Endothelial cell of umbilical vein (primary cell): ENCODE results near the gene FNDC3A. TPM values are rescaled to one million over a fixed set of nuclear protein-coding genes. Genes with fewer than 3 reads are reported as not detected.

Experiments
- BruUV-seq: library from RNA; stranded (reverse); fragments of 400-500 nt; replicated peaks from 2 replicates; lab custom pipeline; 2021; lab: Mats Ljungman, UMichigan
- CTCF ChIA-PET: fragments of 300-600, 350-600 bp; sonication (Branson Sonifier 250); formaldehyde crosslinking; loops from one replicate; lab custom pipeline; 2021; ENCODE audit warnings: antibody characterized with exemption, inconsistent platforms; lab: Charles Lee
- POLR2A ChIA-PET: fragments of 300-600, 350-600 bp; sonication (Branson Sonifier 250); formaldehyde crosslinking; loops from one replicate; lab custom pipeline; 2021; ENCODE audit warnings: antibody characterized with exemption, inconsistent platforms; lab: Charles Lee
- DNase-seq: peaks from one replicate; pipeline ENCODE4 v3.0.0-alpha.2; 2011; ENCODE audit warnings: low read depth, low spot score
- FAIRE-seq: peaks from 2 replicates; lab custom pipeline; 2011; peaks lifted over from hg19 to GRCh38; lab: Jason Lieb, UNC
- H2AFZ ChIP-seq: 2 replicates; pipeline ENCODE4 v1.6.0; 2012; ENCODE audit warnings: low read depth, low read length, control low read depth, inconsistent platforms
- H3K27ac ChIP-seq: 2 replicates; pipeline ENCODE4 v1.5.1; 2011; ENCODE audit warnings: low read depth, mild to moderate bottlenecking, control low read depth, low read length, moderate library complexity; ENCODE audit not compliant: insufficient read depth
- H3K27me3 ChIP-seq, 2 experiments: 2 replicates each; pipeline versions ENCODE4 v1.6.0 to v1.6.1; 2011; ENCODE audit warnings: low read length in 2 of 2, mixed read lengths in 1 of 2; ENCODE audit not compliant: control insufficient read depth in 2 of 2, insufficient read depth in 2 of 2
- H3K36me3 ChIP-seq, 2 experiments: 2 replicates in 1 of 2; 3 replicates in 1 of 2; pipeline ENCODE4 v1.5.1; 2011; ENCODE audit warnings: low read length in 2 of 2, mild to moderate bottlenecking in 1 of 2, moderate library complexity in 1 of 2; ENCODE audit not compliant: control insufficient read depth in 2 of 2, insufficient read depth in 2 of 2; ENCODE audit errors: extremely low read depth in 1 of 2
- H3K4me1 ChIP-seq: 3 replicates; pipeline ENCODE4 v1.5.1; 2011; ENCODE audit warnings: mild to moderate bottlenecking, low read length; ENCODE audit not compliant: control insufficient read depth, insufficient read depth; ENCODE audit errors: extremely low read depth
- H3K4me2 ChIP-seq: 2 replicates; pipeline ENCODE4 v1.6.1; 2011; ENCODE audit warnings: low read length, control low read depth, mixed read lengths; ENCODE audit not compliant: insufficient read depth
- H3K4me3 ChIP-seq, 3 experiments: fragments of 200-600 bp in 1 of 3; sonication (generic), shearing (Covaris generic) in 1 of 3; replicated peaks in 1 of 3; 2 replicates each; pipeline ENCODE4 v1.5.1; 2011 to 2016; ENCODE audit warnings: control low read depth in 3 of 3, low read length in 3 of 3, mild to moderate bottlenecking in 2 of 3, inconsistent platforms in 1 of 3, low read depth in 1 of 3, moderate library complexity in 1 of 3; ENCODE audit not compliant: insufficient read depth in 1 of 3
- H3K79me2 ChIP-seq: 2 replicates; pipeline ENCODE4 v1.6.0; 2012; ENCODE audit warnings: low read length, inconsistent platforms; ENCODE audit not compliant: control insufficient read depth, insufficient read depth
- H3K9ac ChIP-seq: replicated peaks from 2 replicates; pipeline ENCODE3; 2011; ENCODE audit warnings: low read length, control low read depth; ENCODE audit not compliant: insufficient read depth; ENCODE audit errors: extremely low read depth
- H3K9me1 ChIP-seq: replicated peaks from 3 replicates; pipeline ENCODE4 v1.6.0; 2011; ENCODE audit warnings: mild to moderate bottlenecking, low read length; ENCODE audit not compliant: control insufficient read depth, insufficient read depth; ENCODE audit errors: extremely low read depth
- H3K9me3 ChIP-seq: replicated peaks from 2 replicates; pipeline ENCODE4 v1.5.1; 2012; ENCODE audit warnings: low read length, inconsistent platforms; ENCODE audit not compliant: control insufficient read depth, insufficient read depth
- H4K20me1 ChIP-seq: replicated peaks from 2 replicates; pipeline ENCODE3; 2011; ENCODE audit warnings: mild to moderate bottlenecking, low read length; ENCODE audit not compliant: control insufficient read depth, insufficient read depth; ENCODE audit errors: extremely low read depth
- EZH2 ChIP-seq: IDR thresholded peaks from 2 replicates; pipeline ENCODE4 v1.6.1; 2012; ENCODE audit warnings: borderline replicate concordance, low read depth, mild to moderate bottlenecking, moderate library complexity, low read length, inconsistent platforms; ENCODE audit not compliant: severe bottlenecking
- FOS ChIP-seq: IDR thresholded peaks from 2 replicates; pipeline ENCODE4 v1.6.1; 2011; ENCODE audit warnings: mild to moderate bottlenecking, low read length, moderate library complexity, borderline replicate concordance; ENCODE audit not compliant: insufficient read depth
- GATA2 ChIP-seq: IDR thresholded peaks from 2 replicates; pipeline ENCODE4 v1.7.0; 2011; ENCODE audit warnings: low read depth, mild to moderate bottlenecking, moderate library complexity, mixed read lengths, low read length; ENCODE audit not compliant: insufficient read length, insufficient read depth
- JUN ChIP-seq: IDR thresholded peaks from 2 replicates; pipeline ENCODE4 v1.6.1; 2011; ENCODE audit warnings: borderline replicate concordance, low read depth; ENCODE audit not compliant: insufficient read length, insufficient read depth
- MAX ChIP-seq: IDR thresholded peaks from 2 replicates; pipeline ENCODE4 v1.6.1; 2011; ENCODE audit not compliant: insufficient read depth, insufficient read length
- MYC ChIP-seq: IDR thresholded peaks from one replicate; pipeline ENCODE4 v1.6.1; 2011; ENCODE audit warnings: mild to moderate bottlenecking, low read depth, low read length
- POLR2A ChIP-seq: IDR thresholded peaks from 2 replicates; pipeline ENCODE4 v1.6.1; 2012; ENCODE audit warnings: low read depth, mild to moderate bottlenecking, control low read depth, low read length
- POLR2AphosphoS5 ChIP-seq: IDR thresholded peaks from 2 replicates; pipeline ENCODE4 v1.6.1; 2012; ENCODE audit warnings: low read depth, mild to moderate bottlenecking, control low read depth, low read length, moderate library complexity; ENCODE audit not compliant: insufficient read depth
- dilution Hi-C: fragments of 300-500 bp; cut with MboI; formaldehyde crosslinking; loops from one replicate; pipeline ENCODE4 v1.15.0; 2019; ENCODE audit warnings: low sequenced_read_pairs; ENCODE audit not compliant: extremely low pct_ligation_motif_present
- intact Hi-C: fragments of 100-400 bp; cut with micrococcal nuclease; formaldehyde crosslinking; loops from one replicate; pipeline ENCODE4 v1.10.0; 2022
- polyA plus RNA-seq, 4 experiments: library from polyadenylated mRNA; depleted of rRNA in 3 of 4; stranded (reverse) in 3 of 4; unstranded in 1 of 4; fragments of >200 nt; gene quantifications; 2 replicates each; pipeline versions ENCODE4 v1.2.1 to v1.2.3, GENCODE V29; 2011 to 2012; ENCODE audit warnings: missing spikeins in 1 of 4
- total RNA-seq: library from RNA; stranded (reverse); gene quantifications from 2 replicates; pipeline ENCODE4 v1.2.3, GENCODE V29; 2021
- TF ChIP-seq, protein P1 (sequence below), 2 donors: IDR thresholded peaks; 1 replicate in 1 of 2; 2 replicates in 1 of 2; pipeline ENCODE4 v1.5.1; 2011; ENCODE audit warnings: low read length in 2 of 2, mild to moderate bottlenecking in 2 of 2, moderate library complexity in 2 of 2, control low read depth in 1 of 2, inconsistent platforms in 1 of 2, low read depth in 1 of 2; ENCODE audit not compliant: insufficient read depth in 1 of 2; ENCODE audit errors: extremely low read depth in 1 of 2

FNDC3A gene
- total and polyA plus RNA-seq, 2 donors (not counting 3 experiments of a cell fraction or from before 2014, with no cell fraction given): 26.3 to 50.8 TPM

DNA sequence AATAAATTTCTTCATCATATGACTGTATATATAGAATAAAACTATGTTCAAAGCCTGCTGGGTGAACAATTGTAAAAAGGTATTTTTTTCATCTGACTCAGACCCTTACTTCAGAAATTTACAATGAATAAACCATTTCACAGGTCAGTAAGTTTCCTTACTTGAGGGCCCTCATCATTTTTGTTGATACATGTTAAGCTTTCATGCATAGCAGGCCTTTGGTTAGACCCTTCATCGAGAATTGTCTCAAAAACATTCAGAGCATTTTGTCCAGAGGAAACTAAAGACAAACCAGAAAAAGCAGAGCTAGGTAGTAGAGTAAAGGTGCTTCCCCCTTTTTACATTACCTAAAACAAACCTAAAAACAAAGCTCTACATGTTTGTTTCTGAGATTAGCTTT, 46.2 kb downstream of the FNDC3A start:
- POLR2A ChIA-PET: no interaction called here
- intact Hi-C loops: no loop called here
- Histone ChIP-seq H3K9me1 (no peaks in the 10 kb centered on the region), H3K27ac (no peak overlapping the region), H4K20me1 (no peaks in the 10 kb centered on the region), H3K9me3 (no peaks in the 10 kb centered on the region), H3K4me1 (no peaks in the 10 kb centered on the region), H2AFZ (no peak overlapping the region), H3K27me3 (no peaks in the 10 kb centered on the region), H3K79me2 (no peaks in the 10 kb centered on the region), H3K4me2 (no peak overlapping the region), H3K4me3 (no peak overlapping the region), H3K36me3 (no peaks in the 10 kb centered on the region), H3K9ac (no peak overlapping the region)
- no peak for FAIRE-seq
- no TSS peak for BruUV-seq
- dilution Hi-C loops: no loop called here
- DNase-seq: no peak
- no peak for TF ChIP-seq MYC
- TF ChIP-seq FOS: no peak
- no peak for TF ChIP-seq JUN
- TF ChIP-seq EZH2: no peak
- no peak for TF ChIP-seq MAX
- no peak for TF ChIP-seq GATA2
- TF ChIP-seq, protein P1, sequence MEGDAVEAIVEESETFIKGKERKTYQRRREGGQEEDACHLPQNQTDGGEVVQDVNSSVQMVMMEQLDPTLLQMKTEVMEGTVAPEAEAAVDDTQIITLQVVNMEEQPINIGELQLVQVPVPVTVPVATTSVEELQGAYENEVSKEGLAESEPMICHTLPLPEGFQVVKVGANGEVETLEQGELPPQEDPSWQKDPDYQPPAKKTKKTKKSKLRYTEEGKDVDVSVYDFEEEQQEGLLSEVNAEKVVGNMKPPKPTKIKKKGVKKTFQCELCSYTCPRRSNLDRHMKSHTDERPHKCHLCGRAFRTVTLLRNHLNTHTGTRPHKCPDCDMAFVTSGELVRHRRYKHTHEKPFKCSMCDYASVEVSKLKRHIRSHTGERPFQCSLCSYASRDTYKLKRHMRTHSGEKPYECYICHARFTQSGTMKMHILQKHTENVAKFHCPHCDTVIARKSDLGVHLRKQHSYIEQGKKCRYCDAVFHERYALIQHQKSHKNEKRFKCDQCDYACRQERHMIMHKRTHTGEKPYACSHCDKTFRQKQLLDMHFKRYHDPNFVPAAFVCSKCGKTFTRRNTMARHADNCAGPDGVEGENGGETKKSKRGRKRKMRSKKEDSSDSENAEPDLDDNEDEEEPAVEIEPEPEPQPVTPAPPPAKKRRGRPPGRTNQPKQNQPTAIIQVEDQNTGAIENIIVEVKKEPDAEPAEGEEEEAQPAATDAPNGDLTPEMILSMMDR (IDR thresholded peaks at IDR 0.05; ENCODE audit: extremely low read depth in 1 of 2, insufficient read depth in 1 of 2, low read depth in 1 of 2, low read length in 2 of 2): no peak
- TF ChIP-seq POLR2AphosphoS5: no peak
- no peak for TF ChIP-seq POLR2A
- CTCF ChIA-PET: interaction anchor here (0.9 to 2.4 kb wide), 6 partner anchors 9 to 50 kb away, joined by 3 to 6 read pairs (median 4); no protein-coding TSS in a partner anchor
